ENCODE measurements around the gene ARHGAP4. TPM values are rescaled to one million over a fixed set of nuclear protein-coding genes. Genes with fewer than 3 reads are reported as not detected.
A peak's percentile ranks its signal among the peaks of the same experiment; 100 is the strongest.

ARHGAP4 gene
- total RNA-seq, 2 donors from 2014 or later, result 56.0 to 65.0 TPM

DNA sequence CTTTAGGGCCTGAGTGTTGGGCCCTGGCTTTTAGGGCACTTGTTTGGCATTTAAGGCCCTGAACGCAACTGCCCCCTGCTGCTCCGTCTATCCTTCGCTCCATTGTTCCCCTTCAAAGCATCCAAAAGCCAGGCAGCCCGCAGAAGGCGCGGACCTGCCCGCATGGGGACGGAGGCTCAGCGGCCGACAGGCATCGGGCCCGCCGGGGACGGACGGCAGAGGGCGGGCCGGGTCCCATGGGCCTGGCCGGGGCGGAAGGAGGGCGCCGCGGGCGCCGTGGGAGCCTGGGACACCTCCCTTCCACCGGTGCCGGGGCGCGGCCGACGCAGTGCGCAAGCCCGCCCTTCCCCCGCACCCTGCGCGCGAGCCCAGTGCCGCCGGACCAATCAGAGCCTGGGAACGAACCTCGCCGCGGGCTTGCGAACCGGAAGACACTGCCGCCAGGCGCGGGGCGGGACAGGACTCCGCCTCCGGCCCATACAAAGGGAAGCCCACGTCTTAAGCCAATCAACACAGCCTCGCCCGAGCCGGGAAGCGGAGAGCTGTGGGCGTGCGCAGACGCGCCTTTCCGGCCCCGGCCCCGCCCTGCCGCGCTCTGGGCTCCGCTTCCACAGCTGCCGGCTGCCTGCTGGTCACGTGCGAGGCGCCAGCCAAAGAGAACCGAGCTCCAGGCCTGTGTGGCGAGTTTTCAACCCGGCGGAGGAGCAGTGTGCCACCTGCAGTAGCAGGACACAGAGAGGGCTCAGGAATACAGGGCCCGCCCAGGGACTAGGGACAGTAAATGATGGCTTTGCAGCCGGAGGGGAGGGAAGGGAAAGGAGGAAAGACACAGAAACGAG, 2.1 kb upstream of the ARHGAP4 start:
- Histone ChIP-seq H3K4me3 (ENCODE audit: low read length) (peak overlapping the region; percentile 82), H3K36me3 (ENCODE audit: control insufficient read depth, insufficient read depth, low read length) (peaks cover 8% of the 10 kb centered on the region), H3K9ac (ENCODE audit: extremely low read depth, low read length, poor library complexity, severe bottlenecking) (peak overlapping the region; percentile 79), H3K9me3 (ENCODE audit: control insufficient read depth, low read length) (no peaks in the 10 kb centered on the region), H3K27ac (ENCODE audit: low read depth, low read length) (peak overlapping the region; percentile 94), H3K27me3 (ENCODE audit: control insufficient read depth, insufficient read depth, low read length, poor library complexity, severe bottlenecking) (no peaks in the 10 kb centered on the region), H3K4me1 (ENCODE audit: control insufficient read depth, insufficient read depth, low read length) (no peaks in the 10 kb centered on the region)
- H3K27ac Mint-ChIP-seq, result peak overlapping the region; percentile 86
- 0% methylated on average over 73 of the region's 76 CpGs; no CpG with 5 or more reads in 1 of the 2 experiments for WGBS, 2 experiments (ENCODE audit: insufficient coverage in 1 of 2, insufficient read length in 1 of 2)
- no peak for TF ChIP-seq CTCF (conservative IDR thresholded peaks at IDR 0.05)
- peak overlapping the region; percentile 71 for H3K4me3 Mint-ChIP-seq
- H3K36me3 Mint-ChIP-seq (ENCODE audit: low read depth), result peaks cover 13% of the 10 kb centered on the region
- peaks cover 2% of the 10 kb centered on the region for H3K4me1 Mint-ChIP-seq
- H3K27me3 Mint-ChIP-seq (ENCODE audit: insufficient read depth), result no peaks in the 10 kb centered on the region
- H3K9me3 Mint-ChIP-seq, result peaks cover 70% of the 10 kb centered on the region
- peak; percentile 96 for DNase-seq

DNA sequence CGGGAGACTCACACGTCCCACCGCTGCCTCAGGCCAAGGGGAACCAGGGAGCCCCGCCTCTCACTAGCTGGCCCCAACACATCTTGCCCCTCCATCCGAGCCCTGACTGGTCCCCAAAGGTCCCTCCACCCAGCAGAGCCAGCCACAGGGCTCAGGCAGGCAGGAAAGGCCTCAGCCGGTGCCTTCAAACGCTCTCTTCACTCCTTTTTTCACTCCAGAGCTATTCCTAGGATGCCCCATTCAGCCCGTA, 1.5 kb upstream of the ARHGAP4 start:
- peaks cover 3% of the 10 kb centered on the region for H3K4me1 Mint-ChIP-seq
- Histone ChIP-seq H3K27me3 (ENCODE audit: control insufficient read depth, insufficient read depth, low read length, poor library complexity, severe bottlenecking) (no peaks in the 10 kb centered on the region), H3K36me3 (ENCODE audit: control insufficient read depth, insufficient read depth, low read length) (peaks cover 5% of the 10 kb centered on the region), H3K4me3 (ENCODE audit: low read length) (peak overlapping the region; percentile 82), H3K9ac (ENCODE audit: extremely low read depth, low read length, poor library complexity, severe bottlenecking) (peak overlapping the region; percentile 79), H3K27ac (ENCODE audit: low read depth, low read length) (peak overlapping the region; percentile 94), H3K9me3 (ENCODE audit: control insufficient read depth, low read length) (no peaks in the 10 kb centered on the region), H3K4me1 (ENCODE audit: control insufficient read depth, insufficient read depth, low read length) (no peaks in the 10 kb centered on the region)
- no peaks in the 10 kb centered on the region for H3K27me3 Mint-ChIP-seq (ENCODE audit: insufficient read depth)
- H3K27ac Mint-ChIP-seq, result peak overlapping the region; percentile 86
- peaks cover 12% of the 10 kb centered on the region for H3K36me3 Mint-ChIP-seq (ENCODE audit: low read depth)
- no peak for TF ChIP-seq CTCF (conservative IDR thresholded peaks at IDR 0.05)
- peaks cover 71% of the 10 kb centered on the region for H3K9me3 Mint-ChIP-seq
- peak overlapping the region; percentile 71 for H3K4me3 Mint-ChIP-seq
- 3% methylated on average over 8 of the region's 8 CpGs; no CpG with 5 or more reads in 1 of the 2 experiments for WGBS, 2 experiments (ENCODE audit: insufficient coverage in 1 of 2, insufficient read length in 1 of 2)
- no peak for DNase-seq

DNA sequence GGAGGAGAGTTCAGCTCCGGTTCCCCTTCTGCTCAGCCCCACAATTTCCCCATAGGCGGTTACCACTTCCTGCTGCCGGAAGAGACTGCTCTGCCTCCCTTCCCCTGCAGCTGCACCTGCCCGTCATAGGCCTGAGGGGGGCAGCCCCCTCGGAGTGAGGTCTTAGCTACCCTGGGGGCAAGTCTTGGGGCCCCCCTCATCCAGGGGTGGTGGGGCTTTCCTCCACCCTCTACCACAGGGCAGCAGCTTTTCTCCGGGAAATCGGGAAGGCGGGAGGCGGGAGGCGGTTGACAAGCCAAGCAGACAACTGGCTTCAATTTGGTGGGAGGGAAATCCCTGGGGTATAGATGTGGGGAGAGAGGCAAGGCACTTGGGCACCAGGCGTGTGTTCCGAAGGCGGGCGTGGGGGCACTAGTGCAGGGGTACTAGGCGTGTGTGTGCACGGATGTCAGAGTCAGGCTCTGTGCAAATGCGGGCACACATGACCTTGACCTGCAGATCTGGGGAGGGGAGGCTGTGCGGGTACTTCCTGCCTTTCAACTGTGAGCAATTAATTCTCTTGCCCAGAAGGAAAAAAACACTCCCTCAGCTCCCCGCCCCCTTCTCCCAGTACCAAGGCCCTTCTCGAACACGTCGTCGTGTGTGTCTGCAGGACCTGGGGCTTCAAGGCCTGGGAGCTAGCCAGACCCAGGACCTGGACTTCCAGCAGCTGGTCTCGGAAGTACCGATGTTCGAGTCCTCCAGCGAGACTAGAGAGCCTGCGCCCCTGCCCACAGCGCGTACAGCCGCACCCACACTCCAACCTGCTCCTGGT, 1.0 kb upstream of the ARHGAP4 start:
- Histone ChIP-seq H3K9me3 (ENCODE audit: control insufficient read depth, low read length) (no peaks in the 10 kb centered on the region), H3K9ac (ENCODE audit: extremely low read depth, low read length, poor library complexity, severe bottlenecking) (peak overlapping the region; percentile 79), H3K4me3 (ENCODE audit: low read length) (peak overlapping the region; percentile 82), H3K27ac (ENCODE audit: low read depth, low read length) (peak overlapping the region; percentile 94), H3K27me3 (ENCODE audit: control insufficient read depth, insufficient read depth, low read length, poor library complexity, severe bottlenecking) (no peaks in the 10 kb centered on the region), H3K4me1 (ENCODE audit: control insufficient read depth, insufficient read depth, low read length) (no peaks in the 10 kb centered on the region), H3K36me3 (ENCODE audit: control insufficient read depth, insufficient read depth, low read length) (peaks cover 5% of the 10 kb centered on the region)
- Mint-ChIP-seq H3K4me1 (peaks cover 6% of the 10 kb centered on the region), H3K27ac (peak overlapping the region; percentile 86), H3K36me3 (ENCODE audit: low read depth) (peaks cover 12% of the 10 kb centered on the region), H3K27me3 (ENCODE audit: insufficient read depth) (no peaks in the 10 kb centered on the region), H3K9me3 (peaks cover 70% of the 10 kb centered on the region), H3K4me3 (peak overlapping the region; percentile 71)
- DNase-seq, result no peak
- 10 to 29% methylated on average over 7 to 25 of the region's 31 CpGs for WGBS, 2 experiments (ENCODE audit: insufficient coverage in 1 of 2, insufficient read length in 1 of 2)
- TF ChIP-seq CTCF (conservative IDR thresholded peaks at IDR 0.05), result no peak
